HEK293 (cell line): Measurements from ENCODE around the gene RASL12.

Source experiments
- CTCF ChIP-seq: fragments of 450-650 bp; formaldehyde crosslinking; IDR thresholded peaks from 2 replicates; pipeline ENCODE4 v1.5.1; 2016; ENCODE audit warnings: missing biosample characterization, missing genetic modification characterization
- PBX3 ChIP-seq: sonication (generic); formaldehyde crosslinking; IDR thresholded peaks from 2 replicates; pipeline ENCODE4 v1.8.1; 2022; ENCODE audit warnings: mild to moderate bottlenecking, moderate library complexity, missing genetic modification reagents
- TRIM28 ChIP-seq: IDR thresholded peaks from 2 replicates; pipeline ENCODE4 v1.6.1; 2011; ENCODE audit warnings: low read length, control low read depth, borderline replicate concordance
- YY1 ChIP-seq: fragments of 450-650 bp; formaldehyde crosslinking; IDR thresholded peaks from 2 replicates; pipeline ENCODE4 v1.5.1; 2018; ENCODE audit warnings: missing biosample characterization, missing genetic modification characterization
- ZNF23 ChIP-seq: fragments of 450-650 bp; formaldehyde crosslinking; IDR thresholded peaks from 2 replicates; pipeline ENCODE4 v1.5.1; 2016; ENCODE audit warnings: missing biosample characterization, missing genetic modification characterization, borderline replicate concordance
- ZNF280D ChIP-seq: fragments of 450-650 bp; formaldehyde crosslinking; IDR thresholded peaks from 2 replicates; pipeline ENCODE4 v1.5.1; 2016; ENCODE audit warnings: missing biosample characterization, missing genetic modification characterization
- ZNF311 ChIP-seq: fragments of 450-650 bp; formaldehyde crosslinking; IDR thresholded peaks from 2 replicates; pipeline ENCODE4 v1.5.1; 2017; ENCODE audit warnings: missing biosample characterization, missing genetic modification characterization, borderline replicate concordance

- TF ChIP-seq ZNF280D (no peak), CTCF (tag by site-specific recombination) (no peak), YY1 (tag by site-specific recombination) (no peak), ZNF23 (tag by site-specific recombination) (no peak), PBX3 (no peak), ZNF311 (tag by site-specific recombination) (no peak), TRIM28 (no peak)
These were observed 16.9 kb upstream of the RASL12 start for GRCh38 chr15:65084500-65085206.
